ENCODE measurements around the gene SLC13A2.

SLC13A2 gene

GRCh38 chr17:28501421-28502284, 28.2 kb downstream of the SLC13A2 start:
- no peaks in the 10 kb centered on the region for H3K36me3 ChIP-seq
- H4K20me1 ChIP-seq = no peaks in the 10 kb centered on the region; a peak in 1 of 22 replicates
- H3K27ac ChIP-seq = peak overlapping the region in 8 of 11 experiments; percentile 45 to 75 (median 60); a peak in 15 of 22 replicates
- H3K9ac ChIP-seq = peak overlapping the region in 7 of 11 experiments; percentile 3 to 55 (median 35); a peak in 8 of 22 replicates
- H3K4me3 ChIP-seq = no peak overlapping the region
- no peak for TF ChIP-seq Cebpa-rat (IDR thresholded peaks at IDR 0.05)
- peak overlapping the region; percentile 59 to 95 (median 75) for H3K4me2 ChIP-seq
- peaks cover 0 to under 1% (median 0%) of the 10 kb centered on the region in 11 experiments; a peak in 2 of 22 replicates for H3K27me3 ChIP-seq
- peaks cover 21 to 57% (median 51%) of the 10 kb centered on the region in 10 experiments for H3K4me1 ChIP-seq
- no peaks in the 10 kb centered on the region for H3K9me3 ChIP-seq (replicated peaks in 1 of 11)

- Histone ChIP-seq H3K4me3 (no peak overlapping the region), H4K20me1 (no peaks in the 10 kb centered on the region; a peak in 1 of 22 replicates), H3K36me3 (no peaks in the 10 kb centered on the region), H3K9me3 (replicated peaks in 1 of 11) (no peaks in the 10 kb centered on the region), H3K4me2 (no peak overlapping the region), H3K27ac (no peak overlapping the region), H3K4me1 (peaks cover 33 to 45% (median 41%) of the 10 kb centered on the region in 10 experiments), H3K27me3 (peaks cover 0 to 17% (median 8%) of the 10 kb centered on the region in 11 experiments; a peak in 13 of 22 replicates), H3K9ac (no peak overlapping the region)
- TF ChIP-seq Cebpa-rat (IDR thresholded peaks at IDR 0.05) = no peak
These were observed 30.0 kb downstream of the SLC13A2 start for GRCh38 chr17:28503420-28503819.

- Histone ChIP-seq H3K27ac (no peak within 1 kb of the TSS), H3K36me3 (no peaks in the 10 kb centered on the region), H3K4me3 (no peak within 1 kb of the TSS), H3K4me1 (peaks cover 17 to 52% (median 29%) of the 10 kb centered on the region in 10 experiments), H3K4me2 (peak within 1 kb of the TSS in 2 of 11 experiments; percentile 13 to 21; a peak in 2 of 22 replicates), H3K27me3 (peaks cover 0 to 18% (median 8%) of the 10 kb centered on the region in 11 experiments; a peak in 13 of 22 replicates), H3K9me3 (replicated peaks in 1 of 11) (no peaks in the 10 kb centered on the region), H3K9ac (no peak within 1 kb of the TSS), H4K20me1 (no peaks in the 10 kb centered on the region; a peak in 1 of 22 replicates)
- TF ChIP-seq Cebpa-rat (IDR thresholded peaks at IDR 0.05) = no peak
These were observed 32.7 kb downstream of the SLC13A2 start, which contains the start of gene FOXN1 for GRCh38 chr17:28505986-28506665. Gene FOXN1, plus strand, starts transcription at chr17:28506348. Its CDS starts 17,622 bp downstream, at chr17:28523970.

GRCh38 chr17:28506763-28507487, 33.5 kb downstream of the SLC13A2 start:
- H3K9ac ChIP-seq = no peak overlapping the region
- H3K4me1 ChIP-seq = peaks cover 9 to 46% (median 21%) of the 10 kb centered on the region in 10 experiments
- H3K4me2 ChIP-seq = peak overlapping the region in 2 of 11 experiments; percentile 13 to 21; a peak in 3 of 22 replicates
- H3K27me3 ChIP-seq = peaks cover 0 to 18% (median 8%) of the 10 kb centered on the region in 11 experiments; a peak in 13 of 22 replicates
- TF ChIP-seq Cebpa-rat (IDR thresholded peaks at IDR 0.05) = no peak
- H3K9me3 ChIP-seq (replicated peaks in 1 of 11) = no peaks in the 10 kb centered on the region
- H4K20me1 ChIP-seq = no peaks in the 10 kb centered on the region
- H3K27ac ChIP-seq = no peak overlapping the region
- H3K36me3 ChIP-seq = no peaks in the 10 kb centered on the region
- no peak overlapping the region for H3K4me3 ChIP-seq

- Histone ChIP-seq H3K9ac (no peak overlapping the region; a peak in 1 of 22 replicates), H3K27me3 (peaks cover 0 to 18% (median 8%) of the 10 kb centered on the region in 11 experiments; a peak in 13 of 22 replicates), H3K27ac (no peak overlapping the region), H3K4me2 (peak overlapping the region in 3 of 11 experiments; percentile 5 to 55 (median 13); a peak in 4 of 22 replicates), H3K4me1 (peaks cover 2 to 48% (median 19%) of the 10 kb centered on the region in 10 experiments; a peak in 16 of 20 replicates), H3K9me3 (replicated peaks in 1 of 11) (no peaks in the 10 kb centered on the region), H3K36me3 (no peaks in the 10 kb centered on the region), H4K20me1 (no peaks in the 10 kb centered on the region), H3K4me3 (no peak overlapping the region)
- TF ChIP-seq Cebpa-rat (IDR thresholded peaks at IDR 0.05) = no peak
These were observed 34.2 kb downstream of the SLC13A2 start for GRCh38 chr17:28507567-28508203.

- Histone ChIP-seq H3K27me3 (peaks cover 0 to 18% (median 8%) of the 10 kb centered on the region in 11 experiments; a peak in 13 of 22 replicates), H3K9ac (no peak overlapping the region), H3K4me3 (no peak overlapping the region), H3K36me3 (no peaks in the 10 kb centered on the region), H3K27ac (no peak overlapping the region), H3K4me1 (peaks cover 0 to 48% (median 19%) of the 10 kb centered on the region in 10 experiments; a peak in 15 of 20 replicates), H4K20me1 (no peaks in the 10 kb centered on the region), H3K9me3 (replicated peaks in 1 of 11) (no peaks in the 10 kb centered on the region), H3K4me2 (peak overlapping the region in 8 of 11 experiments; percentile 10 to 72 (median 39); a peak in 12 of 22 replicates)
- TF ChIP-seq Cebpa-rat (IDR thresholded peaks at IDR 0.05) = no peak
These were observed 34.8 kb downstream of the SLC13A2 start for GRCh38 chr17:28508211-28508724.

- Histone ChIP-seq H3K36me3 (no peaks in the 10 kb centered on the region), H3K27me3 (peaks cover 0 to 18% (median 8%) of the 10 kb centered on the region in 11 experiments; a peak in 13 of 22 replicates), H3K9me3 (replicated peaks in 1 of 11) (no peaks in the 10 kb centered on the region), H3K27ac (no peak overlapping the region), H3K4me2 (peak overlapping the region in 7 of 11 experiments; percentile 18 to 84 (median 66); a peak in 10 of 22 replicates), H3K4me3 (no peak overlapping the region), H3K4me1 (peaks cover 0 to 48% (median 19%) of the 10 kb centered on the region in 10 experiments; a peak in 15 of 20 replicates), H4K20me1 (no peaks in the 10 kb centered on the region), H3K9ac (no peak overlapping the region)
- no peak for TF ChIP-seq Cebpa-rat (IDR thresholded peaks at IDR 0.05)
These were observed 36.3 kb downstream of the SLC13A2 start for GRCh38 chr17:28509789-28510188.
